Nephron progenitor cell (in vitro differentiated cells): ENCODE measurements around the gene DCDC1.

Experiments used
- DNase-seq: peaks from one replicate; pipeline ENCODE4 v3.0.0; 2021
- H3K27ac Mint-ChIP-seq: 2 replicates; pipeline ENCODE4 v1.8.0; 2021; ENCODE audit warnings: mild to moderate bottlenecking, moderate library complexity, mixed read lengths
- H3K27me3 Mint-ChIP-seq: 2 replicates; pipeline ENCODE4 v1.8.0; 2021; ENCODE audit warnings: mild to moderate bottlenecking, low read depth, mixed read lengths; ENCODE audit not compliant: poor library complexity
- H3K36me3 Mint-ChIP-seq: 2 replicates; pipeline ENCODE4 v1.8.0; 2021; ENCODE audit warnings: low read depth, mixed read lengths
- H3K4me1 Mint-ChIP-seq: 2 replicates; pipeline ENCODE4 v1.8.0; 2021; ENCODE audit warnings: mixed read lengths
- H3K4me3 Mint-ChIP-seq: 2 replicates; pipeline ENCODE4 v1.8.0; 2021; ENCODE audit warnings: mild to moderate bottlenecking, moderate library complexity, mixed read lengths
- H3K9me3 Mint-ChIP-seq: 2 replicates; pipeline ENCODE4 v1.8.0; 2021; ENCODE audit warnings: mild to moderate bottlenecking, moderate library complexity, mixed read lengths
- CTCF ChIP-seq: fragments of 200-600 bp; sonication (generic); IDR thresholded peaks from 2 replicates; pipeline ENCODE4 v1.5.0; 2021; ENCODE audit warnings: antibody characterized with exemption

Gene DCDC1

GRCh38 chr11:31254415-31254814 is 115.1 kb downstream of the DCDC1 start:
- Mint-ChIP-seq H3K27me3 (no peaks in the 10 kb centered on the region), H3K4me1 (no peaks in the 10 kb centered on the region), H3K4me3 (no peak overlapping the region), H3K27ac (no peak overlapping the region), H3K36me3 (no peaks in the 10 kb centered on the region), H3K9me3 (no peaks in the 10 kb centered on the region)
- no peak for TF ChIP-seq CTCF
- DNase-seq: no peak

- Mint-ChIP-seq H3K4me3 (no peak overlapping the region), H3K27ac (no peak overlapping the region), H3K36me3 (no peaks in the 10 kb centered on the region), H3K9me3 (no peaks in the 10 kb centered on the region), H3K4me1 (no peaks in the 10 kb centered on the region), H3K27me3 (no peaks in the 10 kb centered on the region)
- no peak for TF ChIP-seq CTCF
- no peak for DNase-seq
Observed at GRCh38 chr11:31248768-31249167, 120.8 kb downstream of the DCDC1 start.

GRCh38 chr11:31247321-31247720 is 122.2 kb downstream of the DCDC1 start:
- H3K4me3 Mint-ChIP-seq: no peak overlapping the region
- H3K36me3 Mint-ChIP-seq: no peaks in the 10 kb centered on the region
- no peak overlapping the region for H3K27ac Mint-ChIP-seq
- no peaks in the 10 kb centered on the region for H3K4me1 Mint-ChIP-seq
- DNase-seq: no peak
- TF ChIP-seq CTCF: no peak
- no peaks in the 10 kb centered on the region for H3K9me3 Mint-ChIP-seq
- H3K27me3 Mint-ChIP-seq: no peaks in the 10 kb centered on the region

GRCh38 chr11:31246451-31247165 is 122.9 kb downstream of the DCDC1 start:
- Mint-ChIP-seq H3K9me3 (no peaks in the 10 kb centered on the region), H3K27me3 (no peaks in the 10 kb centered on the region), H3K36me3 (no peaks in the 10 kb centered on the region), H3K27ac (no peak overlapping the region), H3K4me1 (no peaks in the 10 kb centered on the region), H3K4me3 (no peak overlapping the region)
- TF ChIP-seq CTCF: no peak
- no peak for DNase-seq

- no peaks in the 10 kb centered on the region for H3K4me1 Mint-ChIP-seq
- H3K4me3 Mint-ChIP-seq: no peak overlapping the region
- H3K27me3 Mint-ChIP-seq: no peaks in the 10 kb centered on the region
- no peaks in the 10 kb centered on the region for H3K9me3 Mint-ChIP-seq
- DNase-seq: no peak
- no peak overlapping the region for H3K27ac Mint-ChIP-seq
- H3K36me3 Mint-ChIP-seq: no peaks in the 10 kb centered on the region
- no peak for TF ChIP-seq CTCF
Observed at GRCh38 chr11:31243706-31244105, 125.8 kb downstream of the DCDC1 start.

GRCh38 chr11:31240340-31240904 is 129.1 kb downstream of the DCDC1 start:
- H3K27me3 Mint-ChIP-seq: no peaks in the 10 kb centered on the region
- peak; percentile 61 for TF ChIP-seq CTCF
- no peaks in the 10 kb centered on the region for H3K9me3 Mint-ChIP-seq
- H3K4me3 Mint-ChIP-seq: no peak overlapping the region
- peaks cover 8% of the 10 kb centered on the region for H3K4me1 Mint-ChIP-seq
- peak; percentile 40 for DNase-seq
- H3K27ac Mint-ChIP-seq: no peak overlapping the region
- no peaks in the 10 kb centered on the region for H3K36me3 Mint-ChIP-seq
